HG02885 (cell line): ENCODE results near the gene FLII.
"Not testable (repeated sequence)": the region's sequence is repeated elsewhere in the genome, so short reads cannot be mapped to it uniquely, and the experiment has no call there.

ENCODE experiments used
- ATAC-seq: cut with Tn5 transposase; IDR thresholded peaks from one replicate; pipeline ENCODE4 v1.9.1; 2021; ENCODE audit warnings: mild to moderate bottlenecking; ENCODE audit not compliant: unreplicated experiment, poor library complexity

The FLII gene

GRCh38 chr17:18225121-18225641 lies 33.4 kb downstream of the FLII start, which contains the start of gene LLGL1:
Gene LLGL1 (plus strand): TSS chr17:18225635. CDS start chr17:18225683, 48 bp downstream.
- ATAC-seq: peak; percentile 91

- no peak for ATAC-seq
Measured at GRCh38 chr17:18224387-18225120, 34.0 kb downstream of the FLII start.

GRCh38 chr17:18224053-18224386 lies 34.5 kb downstream of the FLII start:
- no peak for ATAC-seq

GRCh38 chr17:18218756-18219415 lies 39.7 kb downstream of the FLII start:
- no peak for ATAC-seq

GRCh38 chr17:18217412-18218015 lies 41.0 kb downstream of the FLII start:
- ATAC-seq: no peak

GRCh38 chr17:18216906-18217305 lies 41.6 kb downstream of the FLII start:
- not testable (repeated sequence) for ATAC-seq

- ATAC-seq: no peak
Measured at GRCh38 chr17:18213666-18214270, 44.8 kb downstream of the FLII start.

GRCh38 chr17:18208092-18208491 lies 50.4 kb downstream of the FLII start:
- ATAC-seq: no peak

GRCh38 chr17:18206962-18207361 lies 51.6 kb downstream of the FLII start:
- ATAC-seq: no peak

GRCh38 chr17:18205861-18206260 lies 52.7 kb downstream of the FLII start:
- no peak for ATAC-seq

GRCh38 chr17:18203308-18203707 lies 55.2 kb downstream of the FLII start:
- ATAC-seq: no peak

GRCh38 chr17:18201108-18201507 lies 57.4 kb downstream of the FLII start:
- no peak for ATAC-seq

GRCh38 chr17:18198530-18198929 lies 60.0 kb downstream of the FLII start:
- ATAC-seq: no peak

- ATAC-seq: no peak
Measured at GRCh38 chr17:18197535-18198194, 60.9 kb downstream of the FLII start.

GRCh38 chr17:18195246-18195645 lies 63.3 kb downstream of the FLII start:
- no peak for ATAC-seq
